ENCODE measurements around the gene MAP2K3. TPM values are rescaled to one million over a fixed set of nuclear protein-coding genes. Genes with fewer than 3 reads are reported as not detected.

The MAP2K3 gene
- total RNA-seq, 4 donors from 2014 or later: 17.5 to 39.0 (median 21.6) TPM

GRCh38 chr17:21351366-21352065 lies 67.0 kb downstream of the MAP2K3 start:
- Histone ChIP-seq H3K27ac (no peak overlapping the region), H3K9me3 (no peaks in the 10 kb centered on the region), H3K4me1 (no peaks in the 10 kb centered on the region), H3K27me3 (no peaks in the 10 kb centered on the region), H3K4me3 (no peak overlapping the region), H3K36me3 (no peaks in the 10 kb centered on the region)
- 67 to 79% methylated on average over 3 of the region's 3 CpGs for WGBS, 2 donors
- DNase-seq (ENCODE audit: low spot score in 2 of 2): no peak
- no peak for TF ChIP-seq POLR2A (IDR thresholded peaks at IDR 0.05)
- no peak for TF ChIP-seq EP300 (IDR thresholded peaks at IDR 0.05)

- DNase-seq (ENCODE audit: low spot score in 2 of 2): no peak
- 91 to 93% methylated on average over 18 to 22 of the region's 23 CpGs for WGBS, 2 donors
- H3K27me3 ChIP-seq: no peaks in the 10 kb centered on the region
Observed at GRCh38 chr17:21352221-21352980, 67.9 kb downstream of the MAP2K3 start.

DNA sequence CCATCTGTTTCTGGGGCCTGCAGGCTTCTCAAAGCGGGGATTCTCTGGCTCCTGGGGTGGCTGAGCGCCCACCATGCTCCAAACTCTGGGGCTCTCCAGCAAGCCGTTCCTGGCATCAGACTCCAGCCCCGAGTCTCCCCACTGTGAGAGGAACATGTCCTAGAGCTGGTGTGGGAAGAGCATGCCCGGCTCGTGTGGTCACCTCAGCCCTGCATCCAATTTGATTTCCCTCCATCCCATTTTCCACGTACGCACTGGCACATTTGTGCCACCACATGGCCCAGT lies 68.4 kb downstream of the MAP2K3 start:
- DNase-seq (ENCODE audit: low spot score in 2 of 2): no peak
- no peaks in the 10 kb centered on the region for H3K27me3 ChIP-seq
- H3K27ac ChIP-seq: peak overlapping the region in 1 of 4 donors; percentile 63
- 90 to 94% methylated on average over 7 of the region's 8 CpGs for WGBS, 2 donors
- H3K36me3 ChIP-seq: no peaks in the 10 kb centered on the region
- TF ChIP-seq, protein P1, sequence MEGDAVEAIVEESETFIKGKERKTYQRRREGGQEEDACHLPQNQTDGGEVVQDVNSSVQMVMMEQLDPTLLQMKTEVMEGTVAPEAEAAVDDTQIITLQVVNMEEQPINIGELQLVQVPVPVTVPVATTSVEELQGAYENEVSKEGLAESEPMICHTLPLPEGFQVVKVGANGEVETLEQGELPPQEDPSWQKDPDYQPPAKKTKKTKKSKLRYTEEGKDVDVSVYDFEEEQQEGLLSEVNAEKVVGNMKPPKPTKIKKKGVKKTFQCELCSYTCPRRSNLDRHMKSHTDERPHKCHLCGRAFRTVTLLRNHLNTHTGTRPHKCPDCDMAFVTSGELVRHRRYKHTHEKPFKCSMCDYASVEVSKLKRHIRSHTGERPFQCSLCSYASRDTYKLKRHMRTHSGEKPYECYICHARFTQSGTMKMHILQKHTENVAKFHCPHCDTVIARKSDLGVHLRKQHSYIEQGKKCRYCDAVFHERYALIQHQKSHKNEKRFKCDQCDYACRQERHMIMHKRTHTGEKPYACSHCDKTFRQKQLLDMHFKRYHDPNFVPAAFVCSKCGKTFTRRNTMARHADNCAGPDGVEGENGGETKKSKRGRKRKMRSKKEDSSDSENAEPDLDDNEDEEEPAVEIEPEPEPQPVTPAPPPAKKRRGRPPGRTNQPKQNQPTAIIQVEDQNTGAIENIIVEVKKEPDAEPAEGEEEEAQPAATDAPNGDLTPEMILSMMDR (IDR thresholded peaks at IDR 0.05): no peak
- no peak for TF ChIP-seq EP300 (IDR thresholded peaks at IDR 0.05)
- TF ChIP-seq POLR2A (IDR thresholded peaks at IDR 0.05): no peak
- peaks cover 0 to 7% (median 0%) of the 10 kb centered on the region in 4 donors for H3K4me1 ChIP-seq
- no peak overlapping the region for H3K4me3 ChIP-seq
- H3K9me3 ChIP-seq: no peaks in the 10 kb centered on the region

More at GRCh38 chr17:21352221-21352980, 67.9 kb downstream of the MAP2K3 start:
- H3K36me3 ChIP-seq: no peaks in the 10 kb centered on the region
- H3K4me3 ChIP-seq: no peak overlapping the region
- TF ChIP-seq POLR2A (IDR thresholded peaks at IDR 0.05) (no peak), EP300 (IDR thresholded peaks at IDR 0.05) (no peak)
- TF ChIP-seq, protein P1 (IDR thresholded peaks at IDR 0.05): no peak
- H3K27ac ChIP-seq: peak overlapping the region in 1 of 4 donors; percentile 63
- no peaks in the 10 kb centered on the region for H3K9me3 ChIP-seq
- peaks cover 0 to 2% (median 0%) of the 10 kb centered on the region in 4 donors for H3K4me1 ChIP-seq

DNA sequence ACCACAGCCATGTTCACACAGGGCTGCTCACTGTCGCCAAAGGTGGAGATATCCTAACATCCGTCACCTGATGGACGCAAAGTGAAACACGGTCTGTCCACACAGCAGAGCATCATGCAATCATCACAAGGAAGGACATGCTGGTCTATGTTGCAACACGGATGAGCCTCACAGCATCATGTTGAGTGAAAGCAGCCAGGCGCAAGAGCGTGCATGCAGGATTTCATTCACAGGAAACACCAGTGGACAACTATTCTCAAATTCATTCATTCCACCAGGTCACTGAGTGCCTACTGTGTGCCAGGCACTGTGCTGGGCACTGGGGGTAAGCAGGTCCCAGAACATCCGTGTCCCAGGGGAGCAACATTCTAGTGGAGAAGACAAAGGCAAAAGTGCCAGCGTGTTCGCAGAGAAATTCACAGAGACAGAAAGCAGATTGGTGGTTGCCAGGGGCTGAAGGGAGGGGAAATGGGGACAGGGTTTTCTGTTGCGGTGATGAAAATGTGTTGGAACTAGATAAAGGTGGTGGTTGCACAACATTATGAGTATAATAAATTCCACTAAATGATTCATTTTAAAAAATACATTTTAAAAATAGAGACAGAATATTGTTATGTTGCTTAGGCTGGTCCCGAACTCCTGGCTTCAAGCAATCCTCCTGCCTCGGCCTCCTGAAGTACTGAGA lies 69.0 kb downstream of the MAP2K3 start:
- H3K27me3 ChIP-seq: no peaks in the 10 kb centered on the region
- no peaks in the 10 kb centered on the region for H3K36me3 ChIP-seq
- peaks cover 0 to 13% (median 1%) of the 10 kb centered on the region in 4 donors for H3K4me1 ChIP-seq
- TF ChIP-seq EP300 (IDR thresholded peaks at IDR 0.05) (peak in 1 of 2 donors; percentile 57), POLR2A (IDR thresholded peaks at IDR 0.05) (no peak)
- TF ChIP-seq, protein P1 (IDR thresholded peaks at IDR 0.05): no peak
- H3K4me3 ChIP-seq: no peak overlapping the region
- peak in 1 of 2 donors; percentile 36 for DNase-seq (ENCODE audit: low spot score in 2 of 2)
- WGBS, 2 donors: 79 to 87% methylated on average over 13 of the region's 13 CpGs
- H3K9me3 ChIP-seq: no peaks in the 10 kb centered on the region
- peak overlapping the region in 1 of 4 donors; percentile 63 for H3K27ac ChIP-seq

DNA sequence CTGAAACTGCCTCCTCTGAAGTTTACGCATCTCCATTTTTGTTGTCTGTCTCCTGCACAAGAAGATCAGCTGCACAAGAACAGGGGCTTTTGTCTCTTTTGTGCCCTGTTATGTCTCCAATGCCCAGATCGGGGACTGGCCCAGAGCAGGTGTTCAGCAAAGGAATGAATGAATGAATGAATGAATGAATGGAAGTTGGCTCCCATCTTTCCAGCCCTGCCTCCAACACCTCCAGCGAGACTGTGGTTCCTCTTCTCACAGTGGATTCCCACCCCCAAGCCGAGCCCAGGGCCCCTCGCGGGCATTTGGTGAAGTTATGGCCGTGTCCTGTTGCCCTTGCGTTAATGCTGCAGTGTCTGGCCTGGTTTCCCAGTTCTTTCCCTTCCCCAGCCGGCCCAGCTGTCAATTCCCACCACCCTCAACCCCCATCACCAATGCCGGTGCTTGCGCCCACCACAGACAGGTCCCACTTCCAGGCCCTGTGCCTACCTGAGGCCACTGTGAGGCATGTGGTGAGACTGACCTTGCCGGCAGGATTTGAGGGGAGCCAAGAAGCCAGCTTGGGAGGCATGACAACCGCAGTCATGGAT lies 70.4 kb downstream of the MAP2K3 start:
- Histone ChIP-seq H3K27me3 (no peaks in the 10 kb centered on the region), H3K4me3 (no peak overlapping the region), H3K4me1 (peaks cover 0 to 27% (median 3%) of the 10 kb centered on the region in 4 donors), H3K36me3 (no peaks in the 10 kb centered on the region), H3K9me3 (no peaks in the 10 kb centered on the region), H3K27ac (no peak overlapping the region)
- 87% methylated on average over 13 of the region's 13 CpGs for WGBS, 2 donors
- DNase-seq (ENCODE audit: low spot score in 2 of 2): no peak
- TF ChIP-seq, protein P1 (IDR thresholded peaks at IDR 0.05): no peak
- TF ChIP-seq POLR2A (IDR thresholded peaks at IDR 0.05): no peak
- TF ChIP-seq EP300 (IDR thresholded peaks at IDR 0.05): no peak

Measured in tibial nerve (tissue), 4 donors.